ENCODE results near the gene NLGN1. TPM values are rescaled to one million over a fixed set of nuclear protein-coding genes. Genes with fewer than 3 reads are reported as not detected.

The NLGN1 gene
- total RNA-seq, 3 donors from 2014 or later: 4.4 to 12.3 (median 6.9) TPM

DNA sequence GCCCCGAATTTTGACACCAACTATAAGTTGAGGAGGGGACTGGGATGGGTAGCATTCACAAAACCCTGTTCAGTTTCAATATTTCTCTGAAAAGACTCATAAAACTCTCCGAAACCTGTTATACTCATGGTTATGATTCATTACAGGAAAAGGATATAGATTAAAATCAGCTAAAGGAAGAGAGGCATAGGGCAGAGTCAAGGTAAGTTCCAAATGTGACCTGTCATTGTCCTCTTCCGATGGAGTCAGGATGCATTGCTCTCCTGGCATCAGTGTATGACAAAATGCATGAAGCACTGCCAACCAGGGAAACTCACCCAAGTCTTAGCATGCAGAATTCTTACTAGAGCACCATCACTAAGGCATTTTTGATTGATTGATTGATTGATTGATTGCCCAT lies 936.6 kb downstream of the NLGN1 start:
- TF ChIP-seq POLR2AphosphoS5 (IDR thresholded peaks at IDR 0.05) (no peak), POLR2A (IDR thresholded peaks at IDR 0.05) (no peak)
- TF ChIP-seq, protein P1, sequence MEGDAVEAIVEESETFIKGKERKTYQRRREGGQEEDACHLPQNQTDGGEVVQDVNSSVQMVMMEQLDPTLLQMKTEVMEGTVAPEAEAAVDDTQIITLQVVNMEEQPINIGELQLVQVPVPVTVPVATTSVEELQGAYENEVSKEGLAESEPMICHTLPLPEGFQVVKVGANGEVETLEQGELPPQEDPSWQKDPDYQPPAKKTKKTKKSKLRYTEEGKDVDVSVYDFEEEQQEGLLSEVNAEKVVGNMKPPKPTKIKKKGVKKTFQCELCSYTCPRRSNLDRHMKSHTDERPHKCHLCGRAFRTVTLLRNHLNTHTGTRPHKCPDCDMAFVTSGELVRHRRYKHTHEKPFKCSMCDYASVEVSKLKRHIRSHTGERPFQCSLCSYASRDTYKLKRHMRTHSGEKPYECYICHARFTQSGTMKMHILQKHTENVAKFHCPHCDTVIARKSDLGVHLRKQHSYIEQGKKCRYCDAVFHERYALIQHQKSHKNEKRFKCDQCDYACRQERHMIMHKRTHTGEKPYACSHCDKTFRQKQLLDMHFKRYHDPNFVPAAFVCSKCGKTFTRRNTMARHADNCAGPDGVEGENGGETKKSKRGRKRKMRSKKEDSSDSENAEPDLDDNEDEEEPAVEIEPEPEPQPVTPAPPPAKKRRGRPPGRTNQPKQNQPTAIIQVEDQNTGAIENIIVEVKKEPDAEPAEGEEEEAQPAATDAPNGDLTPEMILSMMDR (IDR thresholded peaks at IDR 0.05): no peak
- no peaks in the 10 kb centered on the region for H3K27me3 ChIP-seq
- no peak overlapping the region for H3K4me3 ChIP-seq
- intact Hi-C loops (cut with DNase I; ENCODE audit: low total_unique reads): no loop called here
- DNase-seq (ENCODE audit: low spot score in 2 of 2): no peak
- H3K27ac ChIP-seq: no peak overlapping the region
- H3K9me3 ChIP-seq: no peaks in the 10 kb centered on the region
- no peaks in the 10 kb centered on the region for H3K4me1 ChIP-seq
- H3K36me3 ChIP-seq: no peaks in the 10 kb centered on the region

DNA sequence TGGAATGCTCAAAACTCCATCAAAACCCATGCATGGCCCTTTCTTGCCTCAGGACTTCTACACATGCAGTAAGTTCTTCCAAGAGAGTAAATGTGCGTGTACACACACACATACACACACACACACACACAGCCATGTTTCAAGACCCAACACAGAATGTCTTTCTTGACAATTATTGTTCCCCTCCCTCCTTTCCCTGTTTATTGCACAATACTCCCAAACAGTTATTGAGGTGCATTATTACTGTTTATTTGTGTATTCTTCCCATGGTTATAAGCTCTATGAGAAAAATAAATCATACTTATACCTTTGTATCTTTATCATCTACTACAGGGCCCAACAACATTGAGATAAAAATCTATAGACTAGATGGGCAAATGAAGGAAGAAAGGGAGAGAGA lies 937.8 kb downstream of the NLGN1 start:
- Histone ChIP-seq H3K4me3 (no peak overlapping the region), H3K9me3 (no peaks in the 10 kb centered on the region), H3K36me3 (no peaks in the 10 kb centered on the region), H3K4me1 (no peaks in the 10 kb centered on the region), H3K27ac (no peak overlapping the region), H3K27me3 (no peaks in the 10 kb centered on the region)
- intact Hi-C loops (cut with DNase I; ENCODE audit: low total_unique reads): no loop called here
- TF ChIP-seq, protein P1 (IDR thresholded peaks at IDR 0.05): no peak
- TF ChIP-seq POLR2A (IDR thresholded peaks at IDR 0.05): no peak
- TF ChIP-seq POLR2AphosphoS5 (IDR thresholded peaks at IDR 0.05): no peak
- DNase-seq (ENCODE audit: low spot score in 2 of 2): no peak

DNA sequence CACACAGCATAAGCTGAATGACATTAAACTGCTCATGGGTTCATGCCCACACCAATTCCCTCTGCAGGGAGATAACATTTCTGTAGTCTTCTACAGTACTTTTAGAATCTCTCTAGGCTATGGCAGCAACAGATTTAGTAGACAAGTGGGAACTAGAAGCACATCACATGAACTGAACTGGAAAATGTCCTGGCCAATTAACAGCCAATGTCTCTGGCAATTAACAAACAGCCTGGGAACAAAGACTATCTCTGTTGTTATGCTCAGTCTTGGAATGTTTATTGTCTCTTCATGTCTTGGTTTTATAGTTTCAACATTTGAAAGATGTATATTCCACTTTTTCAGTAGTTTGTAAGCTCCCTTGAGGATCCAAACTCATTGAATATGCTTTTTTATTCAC lies 938.4 kb downstream of the NLGN1 start:
- Histone ChIP-seq H3K27me3 (no peaks in the 10 kb centered on the region), H3K9me3 (no peaks in the 10 kb centered on the region), H3K36me3 (no peaks in the 10 kb centered on the region), H3K27ac (no peak overlapping the region), H3K4me1 (no peaks in the 10 kb centered on the region), H3K4me3 (no peak overlapping the region)
- intact Hi-C loops (cut with DNase I; ENCODE audit: low total_unique reads): no loop called here
- TF ChIP-seq, protein P1 (IDR thresholded peaks at IDR 0.05): no peak
- TF ChIP-seq POLR2A (IDR thresholded peaks at IDR 0.05) (no peak), POLR2AphosphoS5 (IDR thresholded peaks at IDR 0.05) (no peak)
- DNase-seq (ENCODE audit: low spot score in 2 of 2): no peak
